NT2/D1 (cell line): ENCODE results near the gene PDE9A.
"Not testable (repeated sequence)": the region's sequence is repeated elsewhere in the genome, so short reads cannot be mapped to it uniquely, and the experiment has no call there.

Experiments used
- DNase-seq: peaks from one replicate; pipeline ENCODE4 v3.0.0-alpha.2; 2011; ENCODE audit warnings: low read depth, low spot score
- H3K27me3 ChIP-seq: 2 replicates; pipeline ENCODE4 v1.6.0; 2011; ENCODE audit warnings: mild to moderate bottlenecking; ENCODE audit not compliant: insufficient read length, insufficient read depth
- H3K36me3 ChIP-seq: 2 replicates; pipeline ENCODE4 v1.6.1; 2011; ENCODE audit warnings: mild to moderate bottlenecking, low read length, mixed read lengths; ENCODE audit not compliant: insufficient read depth, insufficient read length
- H3K4me1 ChIP-seq: 2 replicates; pipeline ENCODE4 v1.5.1; 2011; ENCODE audit not compliant: insufficient read depth, insufficient read length
- H3K4me3 ChIP-seq: 2 replicates; pipeline ENCODE4 v1.5.1; 2011; ENCODE audit warnings: low read depth; ENCODE audit not compliant: insufficient read length
- H3K9ac ChIP-seq: 2 replicates; pipeline ENCODE4 v1.6.0; 2011; ENCODE audit warnings: low read depth; ENCODE audit not compliant: insufficient read length
- H3K9me3 ChIP-seq: 2 replicates; pipeline ENCODE4 v1.5.1; 2011; ENCODE audit warnings: mild to moderate bottlenecking, low read length; ENCODE audit not compliant: insufficient read depth
- SUZ12 ChIP-seq: IDR thresholded peaks from 2 replicates; pipeline ENCODE4 v1.6.1; 2011; ENCODE audit not compliant: insufficient read length, insufficient read depth; ENCODE audit errors: extremely low read depth
- YY1 ChIP-seq: IDR thresholded peaks from 2 replicates; pipeline ENCODE4 v1.6.1; 2011; ENCODE audit not compliant: insufficient read length, insufficient read depth
- ZNF274 ChIP-seq: IDR thresholded peaks from 2 replicates; pipeline ENCODE4 v1.6.1; 2011; ENCODE audit warnings: mild to moderate bottlenecking, low read depth, low read length

PDE9A gene

DNA sequence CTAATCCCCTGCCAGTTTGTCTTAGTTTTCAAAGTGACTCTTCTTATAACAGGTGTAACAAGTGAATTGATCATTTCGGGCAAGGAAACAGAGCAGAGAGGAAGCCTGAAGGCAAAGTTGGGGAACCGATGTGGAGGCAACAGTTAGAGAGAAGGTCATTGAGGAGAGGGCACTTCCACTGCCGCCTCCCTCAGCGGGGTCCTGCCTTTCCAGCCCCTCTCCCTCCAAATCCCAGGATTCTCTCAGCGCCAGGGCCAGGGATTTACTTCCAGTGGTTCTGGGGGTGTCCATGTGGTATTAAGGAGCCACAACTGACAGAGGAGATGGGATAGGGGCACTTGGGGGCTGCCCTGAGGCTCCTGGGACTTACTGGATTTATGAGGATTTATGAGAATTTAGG is 39.7 kb upstream of the PDE9A start:
- no peak for DNase-seq
- Histone ChIP-seq H3K9ac (no peak overlapping the region), H3K4me3 (no peak overlapping the region), H3K36me3 (no peaks in the 10 kb centered on the region), H3K9me3 (peaks cover 25% of the 10 kb centered on the region), H3K4me1 (peaks cover 16% of the 10 kb centered on the region), H3K27me3 (peaks cover 9% of the 10 kb centered on the region)
- TF ChIP-seq YY1 (no peak), ZNF274 (no peak), SUZ12 (no peak)

DNA sequence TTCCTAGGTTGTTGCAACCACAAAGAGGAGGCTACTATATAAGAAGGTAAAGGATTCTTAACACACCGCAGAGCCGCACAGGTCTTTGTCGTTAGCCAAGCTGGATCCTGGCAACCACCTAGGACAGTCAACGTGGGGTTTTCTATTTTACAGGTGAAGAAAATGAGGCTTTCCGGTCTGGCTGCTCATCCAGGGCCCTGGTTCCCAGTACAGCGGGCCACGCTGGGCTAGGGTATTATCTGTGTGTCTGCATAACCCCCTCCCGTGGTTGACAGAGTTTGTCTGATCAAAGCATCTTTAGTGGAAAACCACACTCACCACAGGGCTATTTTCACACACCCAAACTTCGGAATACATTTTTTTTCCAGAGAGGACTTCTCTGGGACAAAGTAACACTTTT is 39.0 kb upstream of the PDE9A start:
- no peak overlapping the region for H3K4me3 ChIP-seq
- TF ChIP-seq SUZ12 (no peak), YY1 (no peak), ZNF274 (no peak)
- peaks cover 23% of the 10 kb centered on the region for H3K9me3 ChIP-seq
- DNase-seq, result no peak
- peaks cover 12% of the 10 kb centered on the region for H3K27me3 ChIP-seq
- H3K36me3 ChIP-seq, result no peaks in the 10 kb centered on the region
- no peak overlapping the region for H3K9ac ChIP-seq
- H3K4me1 ChIP-seq, result peaks cover 16% of the 10 kb centered on the region

DNA sequence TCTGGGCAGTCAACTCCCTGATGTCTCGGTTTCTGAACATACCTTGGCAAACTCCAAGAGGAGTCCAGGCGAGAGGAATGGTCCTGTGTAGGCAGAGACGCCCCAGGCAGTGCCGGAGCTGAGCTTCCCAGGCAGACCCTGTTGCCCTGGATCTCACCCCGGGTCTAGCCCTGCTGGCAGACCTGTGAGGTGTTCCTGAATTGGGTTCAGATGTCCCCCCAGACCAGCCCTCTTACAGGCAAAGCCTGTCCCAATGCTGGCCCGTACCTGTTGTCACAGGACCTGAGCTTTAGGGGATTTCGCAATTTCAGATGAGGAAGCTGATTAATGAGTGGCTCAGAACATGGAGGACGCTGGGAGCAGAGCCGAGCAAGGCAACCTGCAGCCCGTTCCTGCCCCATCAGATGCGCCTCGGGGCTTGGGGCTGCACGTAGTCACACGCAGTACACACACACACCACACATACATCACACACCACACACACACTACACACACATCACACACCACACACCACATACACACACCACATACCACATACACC is 38.5 kb upstream of the PDE9A start:
- TF ChIP-seq YY1 (no peak), ZNF274 (no peak), SUZ12 (no peak)
- Histone ChIP-seq H3K36me3 (no peaks in the 10 kb centered on the region), H3K9me3 (peaks cover 18% of the 10 kb centered on the region), H3K4me3 (no peak overlapping the region), H3K4me1 (peaks cover 16% of the 10 kb centered on the region), H3K9ac (no peak overlapping the region), H3K27me3 (peaks cover 13% of the 10 kb centered on the region)
- DNase-seq, result no peak

DNA sequence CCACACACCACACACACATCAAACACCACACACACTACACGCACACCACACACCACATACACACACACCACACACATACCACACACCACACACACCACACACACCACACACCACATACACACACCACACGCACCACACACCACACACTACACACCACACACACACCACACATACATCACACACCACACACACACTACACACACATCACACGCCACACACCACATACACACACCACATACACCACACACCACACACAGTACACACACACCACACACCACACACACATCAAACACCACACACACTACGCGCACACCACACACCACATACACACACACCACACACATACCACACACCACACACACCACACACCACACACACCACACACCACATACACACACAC is 38.0 kb upstream of the PDE9A start:
- not testable (repeated sequence) for H3K9ac ChIP-seq, H3K4me3 ChIP-seq, DNase-seq, H3K36me3 ChIP-seq
- peaks cover 13% of the 10 kb centered on the region for H3K27me3 ChIP-seq
- peaks cover 13% of the 10 kb centered on the region; the same call in 1 of the 2 replicates for H3K9me3 ChIP-seq
- H3K4me1 ChIP-seq, result peaks cover 16% of the 10 kb centered on the region

DNA sequence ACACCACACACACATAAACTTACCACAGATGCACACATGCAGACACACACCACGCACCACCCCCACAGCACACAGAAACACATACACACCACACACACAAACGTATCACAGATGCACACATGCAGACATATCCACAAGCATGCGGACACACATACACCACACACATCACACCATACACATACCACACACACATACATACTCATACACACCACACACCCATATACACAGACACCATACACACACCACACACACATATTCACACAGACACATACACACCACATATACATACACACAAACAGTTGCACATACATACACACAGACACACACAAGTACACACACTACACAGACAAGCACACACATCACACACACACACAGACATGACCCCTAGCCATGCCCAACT is 37.5 kb upstream of the PDE9A start:
- H3K4me1 ChIP-seq, result peaks cover 16% of the 10 kb centered on the region
- peaks cover 13% of the 10 kb centered on the region for H3K27me3 ChIP-seq
- peaks cover 12% of the 10 kb centered on the region; the same call in 1 of the 2 replicates for H3K9me3 ChIP-seq
- H3K9ac ChIP-seq, result no peak overlapping the region
- DNase-seq, result no peak
- H3K36me3 ChIP-seq, result no peaks in the 10 kb centered on the region
- no peak for TF ChIP-seq SUZ12
- no peak for TF ChIP-seq ZNF274
- no peak for TF ChIP-seq YY1
- H3K4me3 ChIP-seq, result no peak overlapping the region

DNA sequence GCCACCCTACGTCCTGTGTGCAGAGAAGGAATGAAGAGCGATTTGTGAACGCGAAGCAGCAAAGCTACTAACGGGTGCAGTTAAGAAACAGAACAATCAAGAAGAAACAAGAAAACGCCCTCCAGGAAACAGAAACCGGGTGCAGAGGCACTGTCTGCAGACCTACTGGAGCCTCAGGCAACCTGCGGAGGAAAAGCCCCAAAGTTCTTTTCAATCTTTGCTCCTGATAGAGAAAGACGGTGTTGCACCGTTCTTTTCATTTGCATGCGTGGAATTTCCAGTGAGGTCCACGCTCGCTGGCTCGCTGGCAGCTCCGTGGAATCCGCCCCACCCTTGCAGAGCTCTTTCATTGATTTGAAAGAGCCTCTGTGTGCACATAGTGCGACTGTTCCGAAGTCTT is 37.0 kb upstream of the PDE9A start:
- peaks cover 13% of the 10 kb centered on the region for H3K27me3 ChIP-seq
- DNase-seq, result no peak
- H3K9ac ChIP-seq, result no peak overlapping the region
- H3K9me3 ChIP-seq, result peaks cover 11% of the 10 kb centered on the region; the same call in 1 of the 2 replicates
- no peak for TF ChIP-seq ZNF274
- TF ChIP-seq SUZ12, result no peak
- no peak for TF ChIP-seq YY1
- no peaks in the 10 kb centered on the region for H3K36me3 ChIP-seq
- peaks cover 20% of the 10 kb centered on the region for H3K4me1 ChIP-seq
- H3K4me3 ChIP-seq, result no peak overlapping the region

DNA sequence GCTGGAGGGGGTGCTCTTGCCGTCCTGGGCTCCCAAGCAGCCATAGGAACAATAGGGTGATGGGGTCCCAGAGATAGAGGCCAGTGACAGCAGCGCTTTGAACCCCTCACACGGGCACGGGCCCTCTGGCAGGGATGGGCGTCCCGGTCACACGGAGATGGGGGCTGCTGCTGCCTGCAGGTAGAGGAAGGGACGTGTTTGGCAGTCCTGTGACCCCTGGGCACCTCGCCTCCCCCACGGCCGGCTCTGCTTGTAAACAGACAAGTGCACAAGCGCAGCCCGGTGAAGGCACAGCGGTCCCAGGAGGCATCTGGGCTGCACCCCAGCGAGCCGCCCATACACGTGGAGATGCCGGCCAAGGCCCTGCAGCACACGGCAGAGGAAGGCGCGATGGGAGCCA is 36.5 kb upstream of the PDE9A start:
- Histone ChIP-seq H3K27me3 (peaks cover 13% of the 10 kb centered on the region), H3K9me3 (peaks cover 6% of the 10 kb centered on the region; the same call in 1 of the 2 replicates), H3K4me3 (no peak overlapping the region), H3K36me3 (no peaks in the 10 kb centered on the region), H3K4me1 (peaks cover 22% of the 10 kb centered on the region), H3K9ac (no peak overlapping the region)
- TF ChIP-seq ZNF274 (no peak), YY1 (no peak)
- no peak for DNase-seq

DNA sequence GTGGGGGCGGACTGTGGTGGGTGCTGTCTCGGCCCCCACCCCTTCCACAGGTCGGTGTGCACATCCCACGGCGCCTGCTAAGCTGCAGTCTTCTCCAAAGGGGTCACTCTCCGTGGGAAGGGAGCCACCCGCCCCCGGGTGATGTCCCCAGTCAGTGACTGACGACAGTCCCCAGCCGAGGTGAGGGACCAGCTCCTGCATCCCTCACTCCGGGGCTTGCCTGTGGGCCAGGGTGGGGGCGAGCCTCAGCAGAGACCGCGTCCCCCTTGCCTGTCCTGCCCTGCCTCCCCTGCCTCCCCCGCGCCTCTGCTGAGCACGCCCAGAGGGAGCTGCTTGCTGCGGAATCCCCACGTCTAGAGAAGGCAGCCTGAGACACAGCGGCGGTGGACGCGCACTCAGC is 35.9 kb upstream of the PDE9A start:
- no peak overlapping the region for H3K9ac ChIP-seq
- peaks cover 13% of the 10 kb centered on the region for H3K27me3 ChIP-seq
- H3K36me3 ChIP-seq, result no peaks in the 10 kb centered on the region
- H3K4me3 ChIP-seq, result no peak overlapping the region
- H3K4me1 ChIP-seq, result peaks cover 22% of the 10 kb centered on the region
- no peak for TF ChIP-seq YY1
- DNase-seq, result no peak
- H3K9me3 ChIP-seq, result 0 out of 2 replicates have a peak, but pooled peaks cover under 1% of the 10 kb centered on the region
